ENCODE results near the gene PIK3CA. TPM values are rescaled to one million over a fixed set of nuclear protein-coding genes. Genes with fewer than 3 reads are reported as not detected.
A peak's percentile ranks its signal among the peaks of the same experiment; 100 is the strongest.

Gene PIK3CA
- total RNA-seq, 2 donors from 2014 or later: 11.3 to 18.0 TPM

GRCh38 chr3:179260949-179261765 is 113.0 kb downstream of the PIK3CA start:
- intact Hi-C loops (cut with DNase I): no loop called here
- peak; percentile 73 for DNase-seq
- H3K27ac ChIP-seq: peak overlapping the region; percentile 26
- peak overlapping the region; percentile 54 for H3K4me3 ChIP-seq
- no peaks in the 10 kb centered on the region for H3K4me1 ChIP-seq
- peak overlapping the region; percentile 46 to 68 for H3K9ac ChIP-seq (ENCODE audit: low read depth in 2 of 2, low read length in 2 of 2)
- no peaks in the 10 kb centered on the region for H3K36me3 ChIP-seq
- TF ChIP-seq CTCF (IDR thresholded peaks at IDR 0.05): no peak
- H3K9me3 ChIP-seq: no peaks in the 10 kb centered on the region
- no peaks in the 10 kb centered on the region for H3K27me3 ChIP-seq

GRCh38 chr3:179263134-179263533 is 115.0 kb downstream of the PIK3CA start:
- no peaks in the 10 kb centered on the region for H3K27me3 ChIP-seq

GRCh38 chr3:179264449-179264848 is 116.3 kb downstream of the PIK3CA start:
- no peak for DNase-seq
- Histone ChIP-seq H3K9me3 (no peaks in the 10 kb centered on the region), H3K4me3 (no peak overlapping the region), H3K4me1 (no peaks in the 10 kb centered on the region), H3K27ac (no peak overlapping the region), H3K27me3 (no peaks in the 10 kb centered on the region), H3K36me3 (no peaks in the 10 kb centered on the region), H3K9ac (ENCODE audit: low read depth in 2 of 2, low read length in 2 of 2) (no peak overlapping the region)
- intact Hi-C loops (cut with DNase I): no loop called here
- TF ChIP-seq CTCF (IDR thresholded peaks at IDR 0.05): no peak

More at GRCh38 chr3:179263134-179263533, 115.0 kb downstream of the PIK3CA start:
- intact Hi-C loops (cut with DNase I): no loop called here
- Histone ChIP-seq H3K27ac (no peak overlapping the region), H3K36me3 (no peaks in the 10 kb centered on the region), H3K9ac (ENCODE audit: low read depth in 2 of 2, low read length in 2 of 2) (no peak overlapping the region), H3K4me1 (no peaks in the 10 kb centered on the region), H3K4me3 (no peak overlapping the region), H3K9me3 (no peaks in the 10 kb centered on the region)
- DNase-seq: no peak
- TF ChIP-seq CTCF (IDR thresholded peaks at IDR 0.05): no peak

- DNase-seq: no peak
- no peak overlapping the region for H3K4me3 ChIP-seq
- no peak for TF ChIP-seq CTCF (IDR thresholded peaks at IDR 0.05)
- no peaks in the 10 kb centered on the region for H3K4me1 ChIP-seq
- no peaks in the 10 kb centered on the region for H3K9me3 ChIP-seq
- H3K27me3 ChIP-seq: no peaks in the 10 kb centered on the region
- intact Hi-C loops (cut with DNase I): no loop called here
- H3K36me3 ChIP-seq: no peaks in the 10 kb centered on the region
- H3K27ac ChIP-seq: no peak overlapping the region
- no peak overlapping the region for H3K9ac ChIP-seq (ENCODE audit: low read depth in 2 of 2, low read length in 2 of 2)
These were observed 116.9 kb downstream of the PIK3CA start for GRCh38 chr3:179265092-179265491.

- H3K4me1 ChIP-seq: no peaks in the 10 kb centered on the region
- H3K9ac ChIP-seq (ENCODE audit: low read depth in 2 of 2, low read length in 2 of 2): no peak overlapping the region
- TF ChIP-seq CTCF (IDR thresholded peaks at IDR 0.05): no peak
- H3K36me3 ChIP-seq: no peaks in the 10 kb centered on the region
- H3K27ac ChIP-seq: no peak overlapping the region
- H3K9me3 ChIP-seq: no peaks in the 10 kb centered on the region
- H3K27me3 ChIP-seq: no peaks in the 10 kb centered on the region
- DNase-seq: no peak
- H3K4me3 ChIP-seq: no peak overlapping the region
- intact Hi-C loops (cut with DNase I): no loop called here
These were observed 117.7 kb downstream of the PIK3CA start for GRCh38 chr3:179265875-179266274.
